Measurements from ENCODE around the gene CFAP251.

The CFAP251 gene

GRCh38 chr12:121964813-121965643, 46.6 kb downstream of the CFAP251 start:
- no peak for TF ChIP-seq ZNF274 (IDR thresholded peaks at IDR 0.05; ENCODE audit: low read depth, low read length)
- no peak overlapping the region for H3K4me3 ChIP-seq (ENCODE audit: low read length)

GRCh38 chr12:121966959-121967358, 48.6 kb downstream of the CFAP251 start:
- H3K4me3 ChIP-seq (ENCODE audit: low read length) = no peak overlapping the region
- no peak for TF ChIP-seq ZNF274 (IDR thresholded peaks at IDR 0.05; ENCODE audit: low read depth, low read length)

GRCh38 chr12:121968876-121969275, 50.5 kb downstream of the CFAP251 start:
- no peak overlapping the region for H3K4me3 ChIP-seq (ENCODE audit: low read length)
- TF ChIP-seq ZNF274 (IDR thresholded peaks at IDR 0.05; ENCODE audit: low read depth, low read length) = no peak

DNA sequence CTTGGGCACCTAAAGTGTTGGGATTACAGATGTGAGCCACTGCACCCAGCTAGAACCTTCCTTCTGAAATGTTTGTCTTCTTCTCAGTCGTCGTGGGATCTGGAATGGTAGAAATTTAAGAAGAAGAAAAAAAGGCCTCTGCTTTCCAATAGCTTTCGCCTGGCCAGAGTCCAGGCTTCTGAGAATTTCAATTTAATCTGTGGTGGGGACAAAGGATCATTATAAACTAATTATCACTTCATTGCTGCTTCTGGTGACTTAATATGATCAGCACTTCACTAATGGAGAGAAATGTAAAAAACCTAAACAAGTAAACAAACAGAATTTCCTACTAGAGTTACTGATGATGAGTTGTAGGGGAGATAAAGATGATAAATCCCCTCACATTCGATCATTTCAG, 51.3 kb downstream of the CFAP251 start:
- no peak overlapping the region for H3K4me3 ChIP-seq (ENCODE audit: low read length)
- no peak for TF ChIP-seq ZNF274 (IDR thresholded peaks at IDR 0.05; ENCODE audit: low read depth, low read length)

- TF ChIP-seq ZNF274 (IDR thresholded peaks at IDR 0.05; ENCODE audit: low read depth, low read length) = no peak
- no peak overlapping the region for H3K4me3 ChIP-seq (ENCODE audit: low read length)
Measured at GRCh38 chr12:121970581-121971300, 52.3 kb downstream of the CFAP251 start.

DNA sequence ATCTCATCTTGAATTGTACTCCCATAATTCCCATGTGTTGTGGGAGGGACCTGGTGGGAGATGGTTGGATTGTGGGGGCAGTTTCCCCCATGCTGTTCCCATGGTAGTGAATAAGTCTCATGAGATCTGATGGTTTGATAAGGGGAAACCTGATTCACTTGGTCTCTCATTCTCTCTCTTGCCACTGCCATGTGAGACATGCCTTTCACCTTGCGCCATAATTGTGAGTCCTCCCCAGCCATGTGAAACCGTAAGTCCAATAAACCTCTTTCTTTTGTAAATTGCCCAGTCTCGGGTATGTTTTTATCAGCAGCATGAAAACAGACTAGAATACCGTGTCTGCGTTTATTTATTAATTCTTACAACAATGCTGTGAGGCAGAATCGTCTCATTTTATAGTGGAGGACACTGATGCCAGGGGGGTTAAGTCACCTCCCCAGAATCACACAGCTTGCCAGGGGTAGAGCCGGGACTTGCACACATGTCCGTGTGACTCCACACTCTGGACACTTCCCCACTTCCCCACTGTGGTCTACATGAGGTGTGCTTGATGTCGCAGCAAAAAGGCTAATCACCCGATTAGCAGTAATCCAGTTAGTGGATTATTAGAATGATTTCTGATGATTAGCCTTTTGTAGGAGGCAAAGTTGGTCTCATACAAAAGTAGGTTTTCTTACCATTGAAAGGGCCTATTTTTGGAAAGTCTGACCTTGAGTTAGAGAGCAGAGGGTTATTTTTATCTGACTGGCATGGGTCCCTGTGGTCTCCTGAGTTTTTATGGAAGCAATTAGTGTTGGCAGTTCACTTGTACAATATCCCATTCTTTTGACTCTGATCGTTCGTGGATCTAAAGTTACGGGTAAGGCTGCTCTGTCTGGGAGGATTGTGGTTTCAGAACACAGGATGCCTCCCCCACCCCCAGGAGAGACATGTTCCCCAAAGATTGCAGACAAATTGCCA, 55.9 kb downstream of the CFAP251 start:
- TF ChIP-seq ZNF274 (IDR thresholded peaks at IDR 0.05; ENCODE audit: low read depth, low read length) = no peak
- no peak overlapping the region for H3K4me3 ChIP-seq (ENCODE audit: low read length)

GRCh38 chr12:121975021-121975420, 56.6 kb downstream of the CFAP251 start:
- no peak for TF ChIP-seq ZNF274 (IDR thresholded peaks at IDR 0.05; ENCODE audit: low read depth, low read length)
- no peak overlapping the region for H3K4me3 ChIP-seq (ENCODE audit: low read length)

- no peak for TF ChIP-seq ZNF274 (IDR thresholded peaks at IDR 0.05; ENCODE audit: low read depth, low read length)
- H3K4me3 ChIP-seq (ENCODE audit: low read length) = no peak overlapping the region
Measured at GRCh38 chr12:121976950-121977349, 58.6 kb downstream of the CFAP251 start.

- no peak overlapping the region for H3K4me3 ChIP-seq (ENCODE audit: low read length)
- TF ChIP-seq ZNF274 (IDR thresholded peaks at IDR 0.05; ENCODE audit: low read depth, low read length) = no peak
Measured at GRCh38 chr12:121980191-121980891, 61.9 kb downstream of the CFAP251 start.

DNA sequence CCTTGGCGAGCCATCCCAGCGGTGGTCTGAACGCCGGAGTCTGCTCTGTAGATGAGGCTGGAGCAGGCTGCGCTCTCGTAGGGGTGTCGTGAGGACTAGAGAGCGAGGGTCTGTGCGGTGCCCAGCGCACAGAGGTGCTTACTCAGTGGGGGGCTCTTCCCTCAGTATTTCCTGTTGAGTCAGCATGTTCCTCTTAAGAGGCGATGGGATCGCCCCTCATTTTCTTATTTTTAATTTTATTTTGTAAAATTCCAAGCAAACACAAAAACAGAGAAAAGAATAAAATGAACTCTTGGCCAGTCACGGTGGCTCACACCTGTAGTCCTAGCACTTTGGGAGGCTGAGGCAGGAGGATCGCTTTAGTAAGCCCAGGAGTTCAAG, 62.5 kb downstream of the CFAP251 start:
- H3K4me3 ChIP-seq (ENCODE audit: low read length) = no peak overlapping the region
- TF ChIP-seq ZNF274 (IDR thresholded peaks at IDR 0.05; ENCODE audit: low read depth, low read length) = no peak

GRCh38 chr12:121981456-121981855, 63.1 kb downstream of the CFAP251 start:
- no peak overlapping the region for H3K4me3 ChIP-seq (ENCODE audit: low read length)
- no peak for TF ChIP-seq ZNF274 (IDR thresholded peaks at IDR 0.05; ENCODE audit: low read depth, low read length)

GRCh38 chr12:121982950-121983349, 64.6 kb downstream of the CFAP251 start:
- no peak for TF ChIP-seq ZNF274 (IDR thresholded peaks at IDR 0.05; ENCODE audit: low read depth, low read length)
- no peak overlapping the region for H3K4me3 ChIP-seq (ENCODE audit: low read length)

- no peak for TF ChIP-seq ZNF274 (IDR thresholded peaks at IDR 0.05; ENCODE audit: low read depth, low read length)
- no peak overlapping the region for H3K4me3 ChIP-seq (ENCODE audit: low read length)
Measured at GRCh38 chr12:121983536-121984210, 65.3 kb downstream of the CFAP251 start.
